ENCODE results near the gene MRPL17.

MRPL17 gene

DNA sequence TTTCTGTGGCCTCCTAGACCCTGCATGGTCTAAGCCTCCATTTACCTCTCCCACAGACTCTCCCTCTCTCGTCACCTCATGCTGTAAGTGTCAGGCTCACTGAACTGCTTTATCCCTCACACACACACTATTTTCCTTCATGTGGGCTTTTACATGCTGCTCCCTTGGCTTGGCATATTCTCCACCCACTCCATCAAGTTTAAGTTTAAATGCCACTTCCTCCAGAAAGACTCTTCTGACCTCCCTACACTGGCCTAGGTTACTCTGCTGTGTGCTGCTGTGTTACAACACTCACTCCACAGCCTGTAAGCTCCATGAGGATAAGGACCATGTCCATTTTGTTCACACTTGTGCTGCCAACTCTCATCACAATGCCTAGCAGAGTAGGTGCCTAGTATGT is 30.0 kb downstream of the MRPL17 start:
- no peak for DNase-seq

- DNase-seq: no peak
Observed at GRCh38 chr11:6652182-6652581, 31.0 kb downstream of the MRPL17 start.

DNA sequence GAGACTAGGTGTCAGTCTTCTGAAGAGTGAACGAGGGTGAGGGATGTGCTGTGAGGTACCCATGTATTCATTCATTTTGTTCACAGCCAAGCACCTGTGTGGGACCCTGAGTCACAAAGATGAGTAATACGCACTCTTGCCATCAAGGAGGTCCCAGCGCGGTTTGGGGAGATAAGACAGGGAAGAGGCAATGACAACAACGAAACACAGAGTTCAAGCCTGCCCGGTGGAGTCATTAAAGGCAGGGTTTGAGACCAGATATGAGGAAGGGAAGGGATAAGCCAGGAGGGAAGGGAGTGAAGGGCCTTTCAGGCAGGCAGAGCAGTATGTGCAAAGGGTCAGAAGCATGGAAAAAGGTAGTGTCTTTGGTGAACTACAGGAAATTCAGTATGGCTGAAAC is 32.2 kb downstream of the MRPL17 start:
- DNase-seq: peak; percentile 58

DNA sequence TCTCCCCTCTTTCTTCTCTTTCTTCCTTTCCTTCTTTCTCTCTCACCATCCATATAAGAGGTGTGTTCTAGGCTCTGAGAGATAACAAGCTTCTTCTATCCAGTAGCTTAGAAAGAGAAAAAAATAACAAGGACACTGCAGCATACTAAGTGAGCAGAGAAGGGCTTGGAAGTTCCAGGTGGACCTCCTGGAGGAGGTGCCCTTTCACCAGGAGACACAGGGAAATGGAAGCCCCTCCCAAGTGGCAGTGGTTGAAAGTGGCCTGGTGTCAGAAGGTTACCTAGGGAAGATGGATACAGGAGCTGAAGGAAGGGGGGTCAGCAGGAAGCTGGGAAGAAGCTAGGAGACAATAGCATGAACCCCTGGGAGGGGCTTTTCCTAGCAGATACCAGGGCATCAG is 33.0 kb downstream of the MRPL17 start:
- no peak for DNase-seq

DNA sequence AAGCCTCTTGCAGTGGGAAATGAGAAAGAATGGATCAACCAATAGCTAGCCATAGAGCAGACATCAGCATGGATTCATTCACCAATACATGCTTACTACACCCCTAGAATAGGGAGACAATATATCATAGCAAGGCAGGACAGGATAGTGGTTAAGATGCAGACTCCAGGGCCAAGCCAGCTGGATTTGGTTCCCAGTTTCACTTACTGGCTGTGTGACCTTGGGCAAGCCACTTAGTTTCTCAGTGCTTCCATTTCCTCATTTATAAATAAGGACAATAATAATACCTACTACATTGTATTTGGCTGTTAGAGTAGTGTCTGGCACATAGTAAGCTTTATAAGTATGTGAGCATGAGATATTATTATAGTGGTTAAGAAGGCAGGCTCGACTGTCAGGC is 34.6 kb downstream of the MRPL17 start:
- DNase-seq: no peak

- no peak for DNase-seq
Observed at GRCh38 chr11:6647836-6648235, 35.3 kb downstream of the MRPL17 start.

- DNase-seq: no peak
Observed at GRCh38 chr11:6646918-6647679, 36.0 kb downstream of the MRPL17 start.

DNA sequence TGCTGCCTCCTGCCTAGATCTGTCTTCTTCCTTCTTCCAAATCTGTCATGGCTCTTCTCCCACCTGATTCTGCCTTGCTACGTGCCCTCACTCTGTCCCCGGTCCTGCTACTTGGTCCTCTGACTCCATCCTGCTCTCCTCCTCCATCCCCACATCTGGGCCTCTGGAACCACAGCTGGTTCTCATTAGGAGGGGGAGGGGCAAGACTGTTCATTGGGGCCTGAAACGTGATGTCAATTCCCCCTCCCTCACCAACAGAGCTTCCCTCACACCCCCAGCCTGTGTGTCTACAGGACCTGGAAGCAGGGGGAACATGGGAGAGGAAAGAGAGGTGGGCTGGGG is 36.6 kb downstream of the MRPL17 start:
- DNase-seq: no peak

GRCh38 chr11:6646071-6646470 is 37.1 kb downstream of the MRPL17 start:
- no peak for DNase-seq

GRCh38 chr11:6642957-6643356 is 40.2 kb downstream of the MRPL17 start:
- DNase-seq: no peak

DNA sequence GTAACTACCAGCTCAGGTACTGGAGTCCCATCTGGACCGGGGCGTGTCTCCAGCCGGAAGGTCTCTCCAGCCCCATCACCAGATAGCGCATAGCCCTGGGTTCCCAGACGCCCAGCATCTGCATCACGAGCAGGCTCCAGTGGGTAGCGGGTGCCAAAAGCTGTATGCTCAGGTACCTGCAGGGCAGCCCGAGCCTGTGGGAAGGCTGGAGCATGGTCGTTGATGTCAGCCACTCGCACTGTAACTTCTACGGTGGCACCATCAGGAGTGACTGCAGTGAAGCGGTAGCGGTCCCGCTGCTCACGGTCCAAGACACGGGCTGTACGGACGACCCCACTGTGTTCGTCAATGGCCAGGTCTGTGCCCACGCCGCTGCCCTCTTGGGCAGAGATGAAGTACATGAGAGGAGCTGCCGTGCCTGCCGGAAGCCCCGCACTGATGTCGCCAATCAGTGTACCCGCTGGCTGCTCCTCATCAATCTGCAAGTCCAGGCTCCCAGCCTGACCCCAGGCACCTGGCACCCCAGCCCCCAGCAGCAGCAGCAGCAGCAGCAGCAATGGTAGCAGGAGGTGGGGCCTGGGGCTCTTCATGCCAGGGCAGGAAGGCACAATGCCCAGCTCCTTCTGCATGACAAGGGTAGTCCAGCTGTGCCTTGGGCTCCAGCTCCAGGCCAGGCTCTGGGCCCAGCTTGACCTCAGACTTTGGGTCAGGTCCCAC is 42.0 kb downstream of the MRPL17 start:
- DNase-seq: no peak

- no peak for DNase-seq
Observed at GRCh38 chr11:6640036-6640984, 42.8 kb downstream of the MRPL17 start.

DNA sequence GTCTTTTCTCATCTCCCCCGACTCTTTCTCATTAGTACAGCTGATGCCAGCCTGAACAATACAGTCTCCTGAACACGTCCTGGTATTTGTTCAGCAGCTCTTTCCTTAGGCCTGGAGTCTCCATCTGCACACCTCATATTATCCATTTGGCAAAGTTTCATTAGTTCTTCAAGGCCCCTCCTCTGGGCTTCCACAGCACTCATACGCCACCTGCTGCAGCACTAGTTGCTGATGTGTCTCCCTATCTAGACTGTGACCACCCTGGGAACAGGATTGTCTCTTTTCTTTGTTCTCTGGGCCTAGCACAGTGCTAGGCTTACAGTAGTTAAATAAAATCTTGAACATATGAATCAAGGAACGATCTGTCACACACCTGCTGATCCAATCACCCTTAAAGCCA is 44.7 kb downstream of the MRPL17 start:
- no peak for DNase-seq

DNA sequence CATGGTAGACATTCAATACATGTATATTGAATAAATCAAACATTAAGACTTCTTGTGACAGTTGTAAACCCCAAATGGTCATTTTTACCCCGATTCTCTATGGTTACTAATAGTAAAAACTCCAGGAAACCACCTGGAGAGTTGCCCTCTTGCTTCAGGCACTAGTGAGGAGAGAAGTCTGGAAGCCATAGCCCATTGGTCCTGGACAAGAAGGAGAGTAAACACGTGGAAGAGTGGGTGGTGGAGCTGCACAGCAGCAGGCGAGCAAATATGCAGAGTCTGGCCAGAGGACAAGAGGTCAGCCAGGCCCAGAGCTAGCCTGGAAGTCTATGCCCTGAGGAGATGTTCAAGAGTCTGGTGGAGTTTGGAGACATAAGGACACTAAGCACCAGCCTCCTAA is 45.3 kb downstream of the MRPL17 start:
- DNase-seq: no peak

DNA sequence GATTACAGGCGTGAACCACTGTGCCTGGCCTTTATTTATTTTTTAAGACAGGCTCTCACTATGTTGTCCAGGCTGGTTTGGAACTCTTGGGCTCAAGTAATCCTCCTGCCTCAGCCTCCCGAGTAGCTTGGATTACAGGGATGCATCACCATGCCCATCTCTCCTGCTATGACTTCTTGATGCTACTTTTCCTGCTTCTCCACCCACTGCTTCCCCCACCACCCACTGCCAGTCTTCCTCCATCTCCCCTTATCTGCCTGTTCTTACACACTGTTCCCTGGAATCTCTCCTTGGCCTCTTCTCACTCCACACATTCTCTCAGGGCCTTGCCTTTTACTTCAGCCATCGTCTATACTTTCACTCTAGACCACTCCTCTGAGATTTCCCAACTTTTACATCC is 46.7 kb downstream of the MRPL17 start:
- no peak for DNase-seq

- no peak for DNase-seq
Observed at GRCh38 chr11:6635082-6635932, 47.8 kb downstream of the MRPL17 start.

DNA sequence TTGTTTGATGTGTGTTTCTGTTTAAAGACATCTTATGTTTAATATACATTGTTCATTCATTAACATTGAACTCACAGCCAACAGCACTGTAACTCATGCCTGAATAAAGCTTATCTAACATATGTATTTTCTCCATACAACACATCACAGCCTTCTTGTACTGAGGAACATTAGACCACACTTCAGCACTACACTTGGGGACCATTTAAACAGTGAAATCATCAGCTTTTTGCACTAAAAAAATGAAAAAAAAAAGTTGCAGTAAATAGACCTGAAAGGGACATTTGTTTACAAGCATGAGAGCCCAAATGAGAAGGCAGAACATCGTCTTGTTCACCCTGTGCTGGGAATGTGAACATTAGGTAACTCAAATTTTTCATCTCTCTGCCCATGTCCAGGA is 48.6 kb downstream of the MRPL17 start:
- DNase-seq: no peak

GRCh38 chr11:6633422-6634408 is 49.4 kb downstream of the MRPL17 start:
- DNase-seq: no peak

GRCh38 chr11:6632116-6633073 is 50.7 kb downstream of the MRPL17 start:
- no peak for DNase-seq

DNA sequence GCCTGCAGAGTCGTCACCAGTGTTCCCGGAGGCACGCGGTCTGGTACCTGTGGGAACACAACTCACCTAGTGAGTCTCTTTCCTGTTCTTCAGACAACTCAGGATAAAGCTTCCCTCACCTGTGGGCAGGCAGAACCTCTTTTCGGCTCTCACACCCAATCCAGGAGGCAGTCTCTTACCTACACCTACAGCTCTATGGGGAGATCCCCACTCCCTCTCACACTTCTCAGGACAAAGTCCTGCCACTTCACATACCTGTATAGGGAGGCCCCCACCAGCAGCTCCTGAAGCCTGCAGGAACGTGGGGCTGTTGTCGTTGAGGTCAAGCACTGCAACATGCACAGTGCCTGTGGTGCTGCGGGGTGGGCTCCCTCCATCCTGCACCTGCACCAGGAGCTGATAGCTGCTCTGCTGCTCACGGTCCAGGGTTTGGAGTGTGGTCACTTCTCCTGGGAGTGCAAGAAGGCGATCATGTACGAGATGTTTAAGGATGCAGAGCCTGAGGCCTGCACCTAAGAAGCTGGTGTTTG is 51.7 kb downstream of the MRPL17 start:
- no peak for DNase-seq

Data from stimulated activated CD4-positive, alpha-beta T cell treated with anti-CD3 and anti-CD28 coated beads, Interleukin-1b, Interleukin-23, amount 100 ng/mL, for 48 hours (primary cell).